Renal cortical epithelial cell (primary cell): ENCODE data around the gene RAB1A. TPM values are rescaled to one million over a fixed set of nuclear protein-coding genes. Genes with fewer than 3 reads are reported as not detected.
A peak's percentile ranks its signal among the peaks of the same experiment; 100 is the strongest.

Experiments used
- DNase-seq: peaks from one replicate; pipeline ENCODE4 v3.0.0-alpha.2; 2011; ENCODE audit warnings: low read depth
- total RNA-seq: library from RNA; depleted of rRNA; stranded (reverse); fragments of >200 nt; gene quantifications from 2 replicates; pipeline ENCODE4 v1.2.3, GENCODE V29; 2014

The RAB1A gene
- total RNA-seq, 1 donor from 2014 or later = 218 TPM

- DNase-seq = no peak
Measured at GRCh38 chr2:65061146-65061909, 68.6 kb downstream of the RAB1A start.

DNA sequence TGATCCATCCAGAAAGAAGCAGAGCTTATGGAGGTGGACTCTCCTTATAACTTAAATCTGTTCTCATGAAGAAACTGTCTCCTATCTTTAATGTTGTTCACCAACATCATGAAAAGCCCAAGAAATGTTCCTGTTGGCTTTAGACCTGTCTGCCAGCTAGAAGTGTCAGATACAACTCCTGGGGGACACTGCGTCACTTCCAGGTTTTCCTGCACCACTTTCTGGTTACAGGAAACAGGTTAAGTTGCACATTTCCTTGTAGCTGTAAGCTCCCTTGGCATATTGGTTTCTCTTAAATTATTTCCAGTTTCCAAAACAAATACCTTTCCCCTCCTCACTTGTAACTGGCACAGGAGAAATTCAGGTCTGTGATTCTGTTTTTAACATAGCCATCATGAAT lies 70.8 kb downstream of the RAB1A start:
- no peak for DNase-seq

DNA sequence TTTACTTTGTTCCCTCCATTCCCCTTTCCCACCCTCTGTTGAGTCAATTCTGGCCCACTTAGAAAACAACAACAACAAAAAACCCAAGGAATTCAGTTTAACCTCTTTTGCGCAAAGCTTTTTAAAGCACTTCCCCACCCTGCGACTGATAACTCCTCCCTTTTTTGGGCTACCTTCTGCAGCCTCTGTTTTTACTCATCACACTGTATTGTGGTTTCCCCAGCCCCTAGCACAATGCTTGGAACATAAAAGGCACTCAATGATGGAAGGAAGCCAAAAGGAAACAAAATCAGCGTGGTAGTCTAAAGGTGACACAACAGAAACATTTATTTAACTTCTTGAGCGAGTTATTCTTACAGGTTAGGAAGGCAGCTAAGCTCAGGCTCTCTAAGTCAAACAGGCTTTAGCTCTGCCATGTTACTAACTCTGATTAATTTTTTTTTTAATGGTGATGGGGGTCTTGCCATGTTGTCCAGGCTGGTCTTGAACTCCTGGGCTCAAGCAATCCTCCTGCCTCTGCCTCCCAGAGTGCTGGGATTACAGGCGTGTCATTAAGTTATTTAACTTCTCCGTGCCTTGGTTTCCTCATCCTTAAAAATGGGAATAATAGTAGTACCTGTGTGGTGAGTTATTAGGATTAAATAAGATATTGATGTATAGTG lies 72.4 kb downstream of the RAB1A start:
- DNase-seq = peak; percentile 78

- no peak for DNase-seq
Measured at GRCh38 chr2:65057054-65057375, 72.9 kb downstream of the RAB1A start.

DNA sequence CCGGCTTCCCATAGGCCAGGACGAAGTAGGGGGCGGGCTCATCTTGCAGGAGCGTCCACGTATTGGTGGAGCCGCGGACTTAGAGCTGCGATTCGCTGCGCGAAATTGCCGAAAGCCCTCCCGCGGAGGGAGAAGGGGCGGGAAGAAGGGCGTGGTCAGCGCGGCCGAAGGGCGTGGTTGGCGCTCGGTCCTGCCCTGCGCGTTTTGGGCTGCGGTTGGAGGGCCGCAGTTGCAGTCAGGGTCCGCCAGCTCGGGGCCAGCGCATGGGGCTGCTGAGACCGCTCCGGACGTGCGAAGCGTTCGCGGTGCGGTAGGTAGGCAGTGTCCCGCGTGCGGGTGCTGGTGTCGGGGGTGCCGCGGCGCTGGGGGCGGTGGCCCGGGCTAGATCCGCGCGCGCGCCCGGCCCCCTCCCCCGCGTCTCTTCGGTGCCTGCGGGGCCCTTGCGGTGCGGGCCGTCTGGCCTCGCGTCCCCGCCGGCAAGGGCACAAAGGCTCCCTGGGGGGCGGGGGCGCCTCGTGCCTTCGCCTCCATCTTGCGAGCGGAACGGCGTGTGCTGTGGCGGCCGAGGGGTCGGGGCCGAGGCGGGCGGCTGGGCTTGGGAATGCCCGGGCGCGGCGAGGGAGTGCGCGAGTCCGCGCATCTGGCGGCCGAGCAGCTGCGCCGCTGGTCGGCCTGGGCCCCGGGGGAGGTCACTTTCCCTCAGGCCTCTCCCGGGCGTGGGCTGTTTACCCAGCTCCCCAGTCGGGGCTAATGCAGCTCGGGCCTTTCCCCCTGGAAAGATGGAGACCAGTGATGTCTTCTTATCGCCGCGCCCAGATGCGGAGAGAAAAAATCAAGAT lies 73.5 kb downstream of the RAB1A start, which contains the start of gene CEP68:
Gene CEP68, plus strand, starts transcription at position 202 of the 839 bp plus-strand sequence. CDS start 13,029 bp downstream, outside the sequence.
- DNase-seq = peak; percentile 92

- DNase-seq = no peak
Measured at GRCh38 chr2:65055422-65056214, 74.3 kb downstream of the RAB1A start.

DNA sequence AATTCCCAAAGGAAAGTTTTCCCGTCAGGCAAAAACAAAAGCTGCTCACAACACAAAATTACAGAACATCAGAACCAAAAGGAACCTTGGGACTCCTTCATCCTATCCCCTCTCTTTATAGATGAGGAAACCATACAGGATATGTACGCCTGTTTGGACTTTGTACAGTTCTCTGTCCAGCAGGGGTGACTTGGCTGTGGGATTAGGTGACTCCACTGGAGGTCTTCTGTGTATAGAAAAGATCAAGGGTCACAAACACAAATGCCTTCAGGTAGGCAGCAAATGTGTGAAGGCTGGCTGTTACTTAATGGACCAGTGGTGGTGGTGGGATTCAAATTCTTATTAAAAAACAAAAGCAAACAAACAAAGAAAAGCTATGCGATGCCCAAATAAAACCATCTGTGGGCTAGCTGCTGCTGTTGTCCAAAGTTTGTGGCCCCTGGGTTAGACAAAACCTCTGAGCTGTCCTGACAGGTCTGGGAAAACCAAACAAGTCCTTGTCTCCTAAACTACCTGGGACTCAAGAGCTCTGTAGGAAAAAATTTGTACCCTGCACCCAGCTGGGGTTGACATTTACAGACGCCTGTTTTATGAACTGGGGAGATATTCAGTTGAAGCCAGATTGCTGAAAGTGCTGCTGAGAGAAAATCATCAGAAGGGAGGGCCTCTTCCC lies 75.0 kb downstream of the RAB1A start:
- DNase-seq = no peak

GRCh38 chr2:65053199-65053598 lies 76.7 kb downstream of the RAB1A start:
- no peak for DNase-seq

- no peak for DNase-seq
Measured at GRCh38 chr2:65050931-65051330, 79.0 kb downstream of the RAB1A start.

DNA sequence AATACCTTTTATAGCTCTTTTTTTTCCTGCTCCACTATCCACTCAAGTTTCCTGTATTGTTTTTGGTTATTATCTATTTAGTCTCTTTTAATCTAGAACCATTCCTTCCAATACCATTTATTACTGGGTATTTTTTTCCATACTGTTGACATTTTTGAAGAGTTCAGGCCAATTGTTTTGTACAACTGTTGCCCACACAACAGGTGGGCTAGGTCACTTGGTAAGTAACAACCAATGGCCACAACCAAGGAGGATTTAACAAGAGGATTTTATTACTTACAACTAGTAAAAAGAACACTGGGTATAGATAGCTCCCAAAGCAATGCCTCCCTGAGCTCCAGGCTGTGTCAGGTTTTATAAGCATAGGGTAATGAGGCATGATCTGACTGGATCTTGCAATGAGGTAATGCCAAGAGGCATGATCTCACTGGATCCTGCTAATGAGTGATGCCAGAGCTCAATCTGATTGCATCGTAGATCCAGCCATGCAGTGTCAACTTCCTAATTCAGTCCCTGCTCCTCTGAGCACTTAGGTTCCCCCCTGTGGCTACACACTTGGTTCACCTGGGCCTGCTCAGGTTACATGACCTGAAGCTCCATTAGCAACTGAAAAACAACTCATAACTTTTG lies 80.8 kb downstream of the RAB1A start:
- DNase-seq = peak; percentile 48

- DNase-seq = no peak
Measured at GRCh38 chr2:65046633-65047407, 83.1 kb downstream of the RAB1A start.

DNA sequence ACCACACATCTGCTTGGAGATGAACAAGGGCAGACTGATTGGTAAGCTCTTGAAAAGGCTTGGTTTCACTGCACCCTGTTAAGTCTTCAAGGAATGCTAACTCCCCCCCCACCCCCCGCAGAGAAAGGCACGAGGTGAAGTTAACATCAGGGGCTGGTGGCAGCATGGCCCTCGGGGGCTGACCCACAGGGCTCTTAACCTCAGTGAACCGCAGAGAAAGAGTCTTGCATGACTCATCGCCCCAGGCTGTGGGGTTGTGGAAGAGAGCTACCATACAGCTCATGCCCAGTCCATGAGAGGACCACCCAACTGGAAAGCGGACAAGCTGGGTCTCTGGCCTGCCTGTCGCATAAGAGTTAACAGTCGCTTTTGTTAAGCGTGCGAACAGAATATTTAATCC lies 84.3 kb downstream of the RAB1A start:
- peak; percentile 83 for DNase-seq

- DNase-seq = no peak
Measured at GRCh38 chr2:65044097-65044735, 85.7 kb downstream of the RAB1A start.

GRCh38 chr2:65043001-65043400 lies 86.9 kb downstream of the RAB1A start:
- DNase-seq = no peak

DNA sequence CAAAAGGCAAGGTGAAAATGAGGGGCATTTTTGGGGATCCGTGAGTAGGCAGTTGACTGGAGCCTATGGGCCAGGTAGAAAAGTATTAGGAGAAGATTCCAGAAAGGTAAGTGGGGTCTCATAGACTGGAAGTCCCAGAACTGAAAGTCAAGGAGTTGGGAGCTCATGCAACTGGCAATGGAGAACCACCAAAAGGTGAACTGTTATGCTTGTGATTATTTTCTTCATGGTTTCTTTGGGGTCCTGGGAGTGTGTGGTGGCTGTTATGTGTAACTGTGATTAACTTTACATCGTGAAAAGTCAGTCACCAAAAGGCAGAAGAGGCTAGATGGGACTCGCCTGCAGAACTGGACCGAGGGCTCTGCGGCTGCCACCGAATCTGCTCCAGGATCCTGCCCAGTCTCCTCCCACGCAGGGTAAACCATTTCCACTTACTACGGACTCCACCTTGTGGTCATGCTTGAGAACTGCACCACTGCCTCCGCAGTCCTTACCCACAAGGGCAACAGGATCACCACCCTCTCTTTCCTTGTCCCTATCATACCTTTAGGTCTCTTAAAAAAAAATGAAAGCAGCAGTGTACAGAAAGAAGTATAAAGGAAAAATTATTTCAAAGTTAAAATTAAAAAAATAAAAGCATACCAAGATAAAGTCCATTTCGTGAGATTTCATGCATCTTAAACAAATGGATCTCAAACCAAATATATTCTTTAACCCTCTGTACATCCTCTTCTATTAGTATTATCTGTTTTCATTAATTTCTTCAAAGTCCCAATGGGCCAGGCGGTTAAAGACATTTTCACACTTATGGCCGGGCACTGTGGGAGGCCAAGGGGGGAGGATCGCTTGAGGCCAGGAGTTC lies 89.3 kb downstream of the RAB1A start:
- peak; percentile 83 for DNase-seq

GRCh38 chr2:65039640-65040039 lies 90.3 kb downstream of the RAB1A start:
- no peak for DNase-seq

GRCh38 chr2:65037178-65037577 lies 92.7 kb downstream of the RAB1A start:
- no peak for DNase-seq
